Measurements from ENCODE around the gene ATF3. TPM values are rescaled to one million over a fixed set of nuclear protein-coding genes. Genes with fewer than 3 reads are reported as not detected.

The ATF3 gene
- total and polyA plus RNA-seq, 4 donors: 1.1 to 8.8 (median 5.5) TPM

- TF ChIP-seq RXRA (IDR thresholded peaks at IDR 0.05): no peak
- TF ChIP-seq REST (IDR thresholded peaks at IDR 0.05): no peak
- TF ChIP-seq JUND (IDR thresholded peaks at IDR 0.05): no peak
Measured at GRCh38 chr1:212611000-212611948, 2.7 kb downstream of the ATF3 start (continued).

- H3K36me3 ChIP-seq (ENCODE audit: control insufficient read depth in 4 of 4, insufficient read depth in 3 of 4, low read depth in 1 of 4, low read length in 3 of 4): peaks cover 8 to 22% (median 17%) of the 10 kb centered on the region in 4 donors
- H3K4me1 ChIP-seq (ENCODE audit: control insufficient read depth in 4 of 4, insufficient read depth in 4 of 4, low read length in 3 of 4): peaks cover 0 to 13% (median 4%) of the 10 kb centered on the region in 4 donors
- 94% methylated on average over 8 of the region's 8 CpGs for WGBS
- H3K9ac ChIP-seq (ENCODE audit: low read depth in 1 of 2, low read length in 2 of 2): no peak overlapping the region
- TF ChIP-seq YY1 (IDR thresholded peaks at IDR 0.05) (no peak), FOXA1 (IDR thresholded peaks at IDR 0.05) (no peak), REST (IDR thresholded peaks at IDR 0.05) (no peak), HNF4G (IDR thresholded peaks at IDR 0.05) (no peak), HNF4A (conservative IDR thresholded peaks at IDR 0.05) (no peak), SP1 (IDR thresholded peaks at IDR 0.05) (no peak), TAF1 (conservative IDR thresholded peaks at IDR 0.05) (no peak), GABPA (IDR thresholded peaks at IDR 0.05 in 1 of 2, conservative IDR thresholded peaks at IDR 0.05 in 1 of 2) (no peak), EGR1 (IDR thresholded peaks at IDR 0.05; ENCODE audit: low read depth in 2 of 2) (no peak), RAD21 (IDR thresholded peaks at IDR 0.05) (no peak), NR2F2 (IDR thresholded peaks at IDR 0.05) (no peak), FOXA2 (IDR thresholded peaks at IDR 0.05) (no peak), JUND (IDR thresholded peaks at IDR 0.05) (no peak), RXRA (IDR thresholded peaks at IDR 0.05) (no peak)
- TF ChIP-seq, protein P1, sequence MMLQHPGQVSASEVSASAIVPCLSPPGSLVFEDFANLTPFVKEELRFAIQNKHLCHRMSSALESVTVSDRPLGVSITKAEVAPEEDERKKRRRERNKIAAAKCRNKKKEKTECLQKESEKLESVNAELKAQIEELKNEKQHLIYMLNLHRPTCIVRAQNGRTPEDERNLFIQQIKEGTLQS (IDR thresholded peaks at IDR 0.05): no peak
- TF ChIP-seq, protein P2, sequence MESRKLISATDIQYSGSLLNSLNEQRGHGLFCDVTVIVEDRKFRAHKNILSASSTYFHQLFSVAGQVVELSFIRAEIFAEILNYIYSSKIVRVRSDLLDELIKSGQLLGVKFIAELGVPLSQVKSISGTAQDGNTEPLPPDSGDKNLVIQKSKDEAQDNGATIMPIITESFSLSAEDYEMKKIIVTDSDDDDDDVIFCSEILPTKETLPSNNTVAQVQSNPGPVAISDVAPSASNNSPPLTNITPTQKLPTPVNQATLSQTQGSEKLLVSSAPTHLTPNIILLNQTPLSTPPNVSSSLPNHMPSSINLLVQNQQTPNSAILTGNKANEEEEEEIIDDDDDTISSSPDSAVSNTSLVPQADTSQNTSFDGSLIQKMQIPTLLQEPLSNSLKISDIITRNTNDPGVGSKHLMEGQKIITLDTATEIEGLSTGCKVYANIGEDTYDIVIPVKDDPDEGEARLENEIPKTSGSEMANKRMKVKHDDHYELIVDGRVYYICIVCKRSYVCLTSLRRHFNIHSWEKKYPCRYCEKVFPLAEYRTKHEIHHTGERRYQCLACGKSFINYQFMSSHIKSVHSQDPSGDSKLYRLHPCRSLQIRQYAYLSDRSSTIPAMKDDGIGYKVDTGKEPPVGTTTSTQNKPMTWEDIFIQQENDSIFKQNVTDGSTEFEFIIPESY (IDR thresholded peaks at IDR 0.05): no peak
- TF ChIP-seq, protein P3, sequence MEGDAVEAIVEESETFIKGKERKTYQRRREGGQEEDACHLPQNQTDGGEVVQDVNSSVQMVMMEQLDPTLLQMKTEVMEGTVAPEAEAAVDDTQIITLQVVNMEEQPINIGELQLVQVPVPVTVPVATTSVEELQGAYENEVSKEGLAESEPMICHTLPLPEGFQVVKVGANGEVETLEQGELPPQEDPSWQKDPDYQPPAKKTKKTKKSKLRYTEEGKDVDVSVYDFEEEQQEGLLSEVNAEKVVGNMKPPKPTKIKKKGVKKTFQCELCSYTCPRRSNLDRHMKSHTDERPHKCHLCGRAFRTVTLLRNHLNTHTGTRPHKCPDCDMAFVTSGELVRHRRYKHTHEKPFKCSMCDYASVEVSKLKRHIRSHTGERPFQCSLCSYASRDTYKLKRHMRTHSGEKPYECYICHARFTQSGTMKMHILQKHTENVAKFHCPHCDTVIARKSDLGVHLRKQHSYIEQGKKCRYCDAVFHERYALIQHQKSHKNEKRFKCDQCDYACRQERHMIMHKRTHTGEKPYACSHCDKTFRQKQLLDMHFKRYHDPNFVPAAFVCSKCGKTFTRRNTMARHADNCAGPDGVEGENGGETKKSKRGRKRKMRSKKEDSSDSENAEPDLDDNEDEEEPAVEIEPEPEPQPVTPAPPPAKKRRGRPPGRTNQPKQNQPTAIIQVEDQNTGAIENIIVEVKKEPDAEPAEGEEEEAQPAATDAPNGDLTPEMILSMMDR (IDR thresholded peaks at IDR 0.05; ENCODE audit: low read depth, low read length, missing input control): no peak
- no peaks in the 10 kb centered on the region for H3K27me3 ChIP-seq (ENCODE audit: control insufficient read depth in 4 of 4, insufficient read depth in 4 of 4, low read length in 3 of 4)
- H3K27ac ChIP-seq (ENCODE audit: low read depth in 1 of 2, low read length in 2 of 2): no peak overlapping the region
- no peak overlapping the region for H3K4me3 ChIP-seq (ENCODE audit: low read depth in 1 of 3, low read length in 3 of 3)
- no peak for DNase-seq (ENCODE audit: low spot score)
- no peaks in the 10 kb centered on the region for H3K9me3 ChIP-seq (ENCODE audit: control insufficient read depth in 4 of 4, low read length in 3 of 4)
Measured at GRCh38 chr1:212612041-212612961, 3.7 kb downstream of the ATF3 start.
